Hippocampal formation (tissue), 2 donors: ENCODE data around the gene PODXL2.

Source experiments
- DNase-seq, 2 donors: peaks; one replicate each; lab custom pipeline; 2025; lab: John Stamatoyannopoulos, UW

The PODXL2 gene

GRCh38 chr3:127658234-127658633 lies 29.2 kb downstream of the PODXL2 start:
- DNase-seq, result no peak

- no peak for DNase-seq
Measured at GRCh38 chr3:127660621-127661251, 31.8 kb downstream of the PODXL2 start.

- DNase-seq, result no peak
Measured at GRCh38 chr3:127661600-127661999, 32.6 kb downstream of the PODXL2 start.

- DNase-seq, result no peak
Measured at GRCh38 chr3:127662001-127662469, 33.0 kb downstream of the PODXL2 start.

GRCh38 chr3:127663151-127663550 lies 34.2 kb downstream of the PODXL2 start:
- peak in 1 of 2 donors; percentile 7 for DNase-seq

- no peak for DNase-seq
Measured at GRCh38 chr3:127665165-127665564, 36.2 kb downstream of the PODXL2 start.

GRCh38 chr3:127665586-127665985 lies 36.6 kb downstream of the PODXL2 start:
- no peak for DNase-seq

GRCh38 chr3:127666676-127667075 lies 37.7 kb downstream of the PODXL2 start:
- no peak for DNase-seq

- DNase-seq, result peak; percentile 28 to 69
Measured at GRCh38 chr3:127667119-127667681, 38.2 kb downstream of the PODXL2 start.

GRCh38 chr3:127668906-127669305 lies 39.9 kb downstream of the PODXL2 start:
- DNase-seq, result no peak

GRCh38 chr3:127669541-127670228 lies 40.7 kb downstream of the PODXL2 start:
- no peak for DNase-seq

- no peak for DNase-seq
Measured at GRCh38 chr3:127670229-127670559, 41.2 kb downstream of the PODXL2 start.

GRCh38 chr3:127670761-127671522 lies 42.0 kb downstream of the PODXL2 start:
- no peak for DNase-seq

- DNase-seq, result no peak
Measured at GRCh38 chr3:127671523-127672428, 42.8 kb downstream of the PODXL2 start.

GRCh38 chr3:127672429-127673190 lies 43.6 kb downstream of the PODXL2 start, which contains the start of gene ABTB1:
ABTB1 (plus strand) TSS chr3:127672952; CDS start chr3:127673026, 74 bp downstream.
- peak; percentile 72 to 79 for DNase-seq

- no peak for DNase-seq
Measured at GRCh38 chr3:127673191-127674100, 44.5 kb downstream of the PODXL2 start.

GRCh38 chr3:127674101-127674721 lies 45.2 kb downstream of the PODXL2 start:
- DNase-seq, result no peak

GRCh38 chr3:127674790-127675189 lies 45.8 kb downstream of the PODXL2 start:
- DNase-seq, result no peak
